HG03097 (cell line): ENCODE measurements around the gene URB1.
"Not testable (repeated sequence)": the region's sequence is repeated elsewhere in the genome, so short reads cannot be mapped to it uniquely, and the experiment has no call there.

ENCODE experiments used
- ATAC-seq: cut with Tn5 transposase; IDR thresholded peaks from one replicate; pipeline ENCODE4 v1.9.1; 2021; ENCODE audit not compliant: unreplicated experiment, low FRiP score

Gene URB1

DNA sequence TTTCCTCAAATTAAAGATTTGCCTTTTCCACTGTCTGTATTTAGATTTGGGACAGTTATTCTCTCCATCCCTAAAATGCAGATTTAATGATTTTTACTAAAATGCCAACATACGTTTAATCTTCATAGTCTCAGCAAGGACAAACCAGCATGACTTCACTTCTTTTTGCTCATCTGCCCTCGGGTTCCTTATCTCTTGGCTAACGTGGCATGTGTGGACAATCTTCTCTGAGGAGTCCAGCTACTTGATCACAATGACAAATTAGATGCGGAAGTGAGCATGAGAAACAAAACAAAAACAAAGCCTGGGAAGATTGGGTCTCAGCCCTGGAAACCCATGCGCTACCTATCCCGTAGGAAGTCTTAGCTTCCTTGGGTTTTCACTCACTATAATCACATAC, 93.1 kb downstream of the URB1 start:
- ATAC-seq: no peak

GRCh38 chr21:32298658-32299081, 94.1 kb downstream of the URB1 start, which contains the start of gene MRAP:
MRAP (plus strand) TSS chr21:32298855; CDS start chr21:32298972, 117 bp downstream.
- no peak for ATAC-seq

GRCh38 chr21:32298148-32298559, 94.7 kb downstream of the URB1 start:
- ATAC-seq: no peak

DNA sequence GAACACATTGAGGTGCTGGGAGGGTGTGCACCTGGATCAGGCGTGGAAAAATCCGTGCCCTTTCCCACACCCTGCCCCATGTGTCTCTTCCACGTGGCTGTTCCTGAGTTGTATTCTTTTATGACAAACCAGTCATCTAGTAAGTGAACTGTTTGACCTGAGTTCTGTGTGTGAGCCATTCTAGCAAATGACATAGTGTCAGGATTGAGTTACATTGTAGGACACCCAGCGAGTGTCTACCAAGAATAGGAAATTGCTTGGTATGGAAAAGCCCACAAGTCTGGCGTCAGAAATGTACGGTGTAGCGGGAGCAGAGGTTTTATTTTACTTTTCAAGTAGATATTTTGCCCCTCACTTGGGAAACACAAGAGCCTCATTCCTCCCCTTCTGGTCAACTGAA, 95.4 kb downstream of the URB1 start:
- no peak for ATAC-seq

DNA sequence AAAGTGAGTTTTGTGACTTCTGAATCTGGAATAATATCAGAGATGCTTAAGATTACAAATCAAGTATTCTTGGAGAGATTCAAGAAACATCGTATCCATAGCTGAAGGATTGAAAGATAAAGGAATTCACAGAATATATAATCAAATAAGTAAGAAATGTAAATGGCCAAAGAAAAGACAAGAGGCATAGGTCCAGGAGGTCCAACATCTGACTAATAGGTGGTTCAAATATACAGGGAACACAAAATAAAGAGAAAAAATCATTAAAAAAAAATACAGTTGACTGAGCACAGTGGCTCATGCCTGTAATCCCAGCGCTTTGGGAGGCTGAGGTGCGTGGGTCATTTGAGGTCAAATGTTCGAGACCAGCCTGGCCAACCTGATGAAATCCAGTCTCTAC, 107.3 kb downstream of the URB1 start:
- no peak for ATAC-seq

GRCh38 chr21:32282992-32283391, 109.8 kb downstream of the URB1 start:
- ATAC-seq: no peak

GRCh38 chr21:32281531-32281930, 111.3 kb downstream of the URB1 start:
- ATAC-seq: no peak

DNA sequence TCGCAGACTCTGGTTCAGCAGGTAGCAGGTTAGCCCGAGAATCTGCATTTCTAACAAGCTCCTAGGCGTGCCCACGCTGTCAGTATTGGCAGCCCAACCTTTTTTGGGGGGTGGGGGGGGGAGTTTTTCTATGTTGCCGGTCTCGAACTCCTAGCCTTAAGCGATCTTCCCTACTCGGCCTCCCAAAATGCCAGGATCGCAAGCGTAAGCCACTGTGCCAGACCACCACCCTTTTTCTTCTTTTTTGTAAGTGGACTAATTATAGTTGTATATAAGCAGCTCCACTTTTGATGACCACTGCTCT, 113.5 kb downstream of the URB1 start:
- ATAC-seq: no peak

DNA sequence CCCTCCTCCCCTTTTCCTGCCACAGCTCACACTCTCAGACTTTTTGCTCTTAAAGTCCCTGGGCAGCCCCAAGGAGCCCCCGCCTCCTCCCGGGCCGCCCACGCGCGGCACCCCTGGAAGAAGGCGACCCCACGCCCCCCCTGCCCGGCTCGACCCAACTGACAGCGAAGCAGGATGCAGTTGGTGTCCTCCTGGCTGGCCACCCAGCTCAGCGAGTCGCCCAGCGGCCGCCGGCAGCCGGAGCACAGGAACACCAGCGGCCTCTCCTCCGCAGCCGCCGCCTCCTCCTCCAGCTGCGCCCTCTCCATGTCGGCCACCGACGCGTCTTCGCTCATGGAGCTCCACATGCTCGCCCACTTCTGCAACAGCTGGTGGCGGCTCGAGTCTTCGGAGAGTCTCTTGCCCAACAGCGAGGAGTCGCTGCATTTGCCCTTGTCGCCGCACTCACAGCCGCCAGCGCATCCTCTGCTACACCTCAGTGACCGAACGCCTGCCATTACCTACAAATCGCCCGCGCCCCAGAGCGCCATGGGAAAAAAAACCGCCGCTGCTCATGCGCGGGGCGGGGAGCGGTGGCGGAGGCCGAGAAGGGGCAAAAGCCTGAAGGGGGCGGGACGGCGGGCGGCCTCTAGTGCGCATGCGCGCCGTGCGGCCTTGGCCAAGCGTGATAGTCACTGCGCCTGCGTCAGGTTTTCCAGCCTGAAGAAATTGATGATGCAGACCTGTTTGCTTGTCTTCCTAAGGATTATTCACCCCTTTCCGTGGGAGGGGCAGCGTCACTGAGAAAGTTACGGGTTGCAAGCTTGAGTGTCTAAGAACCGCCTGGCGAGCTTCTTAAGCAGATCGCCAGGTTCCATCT, 114.1 kb downstream of the URB1 start, which contains the start of gene MIS18A:
TSS of gene MIS18A (minus strand) at position 532 of the 859 bp plus-strand sequence. CDS start at position 497, 35 bp downstream.
- ATAC-seq: peak; percentile 89

DNA sequence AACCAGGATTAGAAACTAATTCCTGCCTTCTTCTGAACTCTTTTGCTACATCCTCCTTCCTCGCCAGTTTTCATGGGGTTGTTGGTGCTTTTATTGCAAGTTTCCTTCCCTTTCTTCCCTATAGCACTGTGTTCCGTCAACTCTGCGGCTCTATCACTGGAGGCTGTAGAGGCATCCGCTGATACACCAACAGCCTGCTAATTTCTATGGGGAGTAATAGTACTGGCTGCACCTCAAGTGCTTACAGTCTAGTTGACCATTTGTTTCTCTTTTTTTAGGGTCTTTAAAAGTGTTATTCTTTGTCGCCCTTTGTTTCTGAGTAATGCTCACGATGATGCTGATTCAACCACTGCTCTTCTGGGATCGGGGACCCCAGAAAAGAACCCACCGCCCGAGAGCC, 114.7 kb downstream of the URB1 start:
- no peak for ATAC-seq

- ATAC-seq: no peak
Observed at GRCh38 chr21:32276671-32277070, 116.1 kb downstream of the URB1 start.

GRCh38 chr21:32270748-32271147, 122.1 kb downstream of the URB1 start:
- ATAC-seq: no peak

GRCh38 chr21:32265321-32265720, 127.5 kb downstream of the URB1 start:
- not testable (repeated sequence) for ATAC-seq

DNA sequence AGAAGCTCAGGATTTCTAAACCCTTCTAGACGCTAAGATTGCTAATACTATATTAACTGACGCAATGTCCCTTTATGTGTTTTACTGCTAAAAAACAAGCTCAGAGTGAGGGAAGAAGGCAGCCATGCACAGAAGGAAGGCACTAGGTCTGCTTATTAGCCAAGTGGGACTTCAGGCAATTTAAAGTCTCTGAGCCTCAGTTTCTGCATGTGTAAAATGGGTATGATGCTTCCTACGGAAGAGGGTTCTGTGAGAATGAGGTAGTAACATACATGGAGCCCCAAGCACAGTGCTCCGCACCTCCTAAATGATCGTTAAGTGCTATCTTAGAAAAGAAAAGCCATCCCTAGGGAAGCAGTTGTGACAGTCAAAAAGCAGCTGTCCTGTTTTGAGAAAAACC, 130.9 kb downstream of the URB1 start:
- ATAC-seq: no peak
